ENCODE data around the gene WDSUB1.

The WDSUB1 gene

GRCh38 chr2:159225025-159226016 lies 61.2 kb downstream of the WDSUB1 start:
- no peak for DNase-seq

GRCh38 chr2:159224061-159224813 lies 62.3 kb downstream of the WDSUB1 start:
- no peak for DNase-seq

DNA sequence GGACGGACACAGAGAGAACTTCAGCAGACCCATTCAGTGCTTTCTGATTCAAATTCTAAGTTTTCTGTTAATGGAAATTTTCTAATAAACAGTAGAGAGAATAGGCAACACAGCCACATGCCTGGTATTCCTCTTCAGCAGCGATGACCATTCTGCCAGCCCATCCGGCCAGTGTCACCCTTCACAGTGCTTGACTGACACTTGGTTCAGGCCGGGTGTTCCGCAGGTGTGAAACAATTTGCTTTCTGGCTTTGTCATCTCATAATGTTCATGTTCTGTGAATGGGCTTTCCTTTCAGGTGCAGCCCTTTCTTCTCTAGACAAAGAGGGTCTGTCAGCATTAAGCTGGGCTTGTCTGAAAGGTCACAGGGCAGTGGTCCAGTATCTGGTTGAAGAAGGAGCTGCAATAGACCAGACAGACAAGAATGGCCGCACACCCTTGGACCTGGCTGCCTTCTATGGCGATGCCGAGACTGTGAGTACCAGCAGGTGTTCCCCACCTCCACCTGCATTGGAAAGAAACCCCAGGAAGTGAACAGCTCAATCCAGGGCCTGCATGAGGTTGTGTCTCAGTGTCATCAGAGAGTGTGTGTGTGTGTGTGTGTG lies 67.0 kb downstream of the WDSUB1 start:
- DNase-seq, result no peak

- no peak for DNase-seq
Measured at GRCh38 chr2:159218389-159218788, 68.1 kb downstream of the WDSUB1 start.

GRCh38 chr2:159217676-159218075 lies 68.8 kb downstream of the WDSUB1 start:
- DNase-seq, result peak in 1 of 56 donors; percentile 12

GRCh38 chr2:159215116-159215515 lies 71.4 kb downstream of the WDSUB1 start:
- DNase-seq, result no peak

- no peak for DNase-seq
Measured at GRCh38 chr2:159214325-159214865, 72.1 kb downstream of the WDSUB1 start.

DNA sequence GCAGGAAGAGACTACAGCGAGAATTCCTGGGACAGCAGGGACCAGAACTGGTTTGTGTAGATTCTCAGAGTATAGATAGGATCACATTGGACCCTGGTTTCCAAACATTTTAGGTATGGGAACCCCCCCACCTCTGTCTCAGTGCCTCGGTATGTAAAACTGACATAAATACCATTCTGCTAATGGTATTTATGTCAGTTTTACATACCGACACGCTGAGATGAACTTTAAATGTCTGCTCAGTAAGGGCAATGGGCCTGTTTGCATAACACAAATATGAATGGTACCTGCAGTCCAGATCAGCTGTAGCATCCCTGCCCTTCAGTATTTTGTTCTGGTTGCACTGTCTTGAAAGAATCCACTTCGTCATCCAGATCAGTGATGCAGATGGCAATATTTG lies 73.2 kb downstream of the WDSUB1 start:
- DNase-seq, result no peak

DNA sequence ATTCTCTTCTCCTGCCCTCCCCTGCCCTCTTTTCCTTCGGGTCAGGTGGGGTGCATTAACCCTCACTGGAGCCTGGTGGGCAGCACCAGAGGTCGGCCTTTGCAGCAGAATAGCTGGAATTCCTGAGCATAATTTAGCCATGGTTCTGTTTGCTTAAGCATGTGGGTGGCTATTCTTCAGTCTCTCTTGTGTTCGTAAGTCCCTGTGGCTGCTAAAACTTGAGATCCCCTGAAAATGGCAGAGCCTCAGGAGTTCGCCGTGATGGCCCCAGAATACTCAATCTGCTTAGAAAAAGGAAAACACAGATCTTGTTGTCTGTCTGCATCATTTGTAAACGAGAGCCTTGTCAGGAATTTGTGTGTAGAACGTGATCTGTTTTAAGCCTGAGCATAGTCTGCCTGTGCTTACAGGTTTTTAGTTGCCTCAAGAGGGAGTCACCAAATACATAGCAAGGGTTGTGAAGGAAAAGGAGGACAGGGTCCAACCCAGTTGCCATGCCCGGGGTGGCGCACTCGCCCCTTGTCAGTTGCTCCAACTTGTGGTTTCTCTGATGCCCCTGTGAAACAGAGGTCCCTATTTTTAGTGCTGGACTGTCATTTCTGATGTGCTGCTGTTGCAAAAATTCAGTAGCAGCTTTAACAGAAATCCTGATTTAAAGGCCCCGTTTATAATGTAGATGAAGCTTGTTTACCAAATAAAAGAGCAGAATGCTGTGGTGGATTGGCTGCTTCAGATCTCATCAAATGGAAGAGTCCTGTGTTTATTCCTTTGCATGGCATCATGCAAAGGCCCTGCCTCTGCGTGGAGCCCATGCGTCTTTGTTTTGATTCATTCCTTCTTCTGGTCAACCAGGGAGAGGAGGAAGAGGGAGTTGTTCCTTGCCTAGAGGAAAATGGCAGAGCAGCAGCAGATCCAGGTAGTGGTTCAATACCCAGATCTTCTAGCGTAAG lies 74.8 kb downstream of the WDSUB1 start:
- DNase-seq, result peak in 6 of 56 donors; percentile 9 to 35 (median 23)

DNA sequence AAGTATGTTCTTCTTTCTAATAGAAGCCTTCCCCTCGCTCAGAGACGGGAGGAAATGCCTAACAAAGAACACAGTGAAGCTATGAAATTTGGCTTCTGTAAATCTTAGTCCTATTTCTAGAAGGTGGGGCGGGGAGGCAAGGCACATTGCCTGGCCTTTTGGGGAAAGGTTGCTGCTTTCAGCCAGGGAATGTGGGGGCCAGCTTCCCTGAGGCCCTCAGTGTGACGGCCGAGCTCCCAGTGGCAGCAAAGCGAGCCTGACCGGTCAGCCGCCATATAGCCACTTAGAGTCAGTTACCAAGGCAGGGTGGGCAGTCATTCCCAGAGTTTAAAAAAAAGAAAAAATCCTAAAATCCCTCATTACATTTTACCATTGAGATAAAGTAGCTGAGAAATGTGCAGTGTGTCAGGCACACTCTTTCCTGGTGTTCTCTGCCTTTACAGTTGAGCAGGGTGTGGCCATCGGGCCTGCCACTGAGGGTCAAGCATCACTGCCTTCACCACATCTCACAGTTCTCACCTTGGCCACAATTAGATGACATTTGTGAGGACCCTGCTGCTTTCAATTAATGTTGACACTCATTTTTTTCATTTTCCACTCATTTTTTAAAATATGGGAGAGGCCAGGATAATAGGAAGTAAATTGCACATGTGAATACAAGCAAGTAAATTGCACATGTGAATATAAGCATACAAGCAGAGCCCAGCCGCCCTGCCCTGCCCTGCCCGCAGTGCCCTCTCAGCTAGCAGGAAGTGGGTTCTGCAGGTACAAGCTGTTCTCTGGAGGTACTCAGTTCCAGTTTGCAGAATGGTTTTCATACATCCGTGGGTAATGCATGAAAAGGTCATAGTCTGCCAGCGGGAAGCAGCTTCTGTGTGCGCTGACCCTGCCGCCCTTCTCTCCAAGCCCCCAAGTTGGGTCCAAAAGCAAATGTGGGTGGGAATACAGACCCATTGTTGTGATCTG lies 76.9 kb downstream of the WDSUB1 start:
- no peak for DNase-seq

- no peak for DNase-seq
Measured at GRCh38 chr2:159208438-159208837, 78.1 kb downstream of the WDSUB1 start.

DNA sequence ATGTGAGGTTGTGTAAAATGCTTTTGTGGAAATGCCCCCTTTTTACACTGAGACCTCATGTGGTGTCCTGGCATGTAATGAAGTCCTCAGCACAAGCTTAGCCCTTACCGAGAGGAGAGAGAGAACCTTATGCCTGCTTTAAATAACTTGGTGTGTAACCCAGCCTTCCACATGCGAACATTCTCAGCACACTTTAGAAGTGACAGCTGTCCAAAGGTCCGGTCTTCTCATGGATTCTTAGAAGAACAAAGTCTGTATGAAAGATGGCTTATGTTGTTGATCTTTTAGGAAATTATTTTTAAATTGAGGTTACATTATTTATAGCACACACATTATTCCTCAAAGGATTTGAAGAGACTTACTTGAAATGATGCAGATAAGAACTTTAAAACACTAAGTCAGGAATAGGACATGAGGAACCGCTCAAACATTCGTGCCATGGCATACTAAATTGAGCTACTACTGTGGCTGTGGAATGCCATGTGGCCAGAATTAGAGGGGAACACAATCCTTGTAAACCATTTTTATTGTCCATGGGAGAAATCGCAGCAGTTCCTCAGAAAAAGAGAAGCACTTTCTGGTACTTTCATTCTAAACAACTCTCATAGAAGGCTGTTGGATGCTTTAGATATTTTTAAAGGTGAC lies 79.6 kb downstream of the WDSUB1 start:
- no peak for DNase-seq

GRCh38 chr2:159204381-159205144 lies 81.9 kb downstream of the WDSUB1 start:
- DNase-seq, result peak in 2 of 56 donors; percentile 6 to 10

GRCh38 chr2:159202568-159203071 lies 83.9 kb downstream of the WDSUB1 start:
- DNase-seq, result peak in 19 of 56 donors; percentile 11 to 69 (median 33)

GRCh38 chr2:159201360-159202063 lies 85.0 kb downstream of the WDSUB1 start:
- no peak for DNase-seq

GRCh38 chr2:159200498-159200897 lies 86.0 kb downstream of the WDSUB1 start:
- no peak for DNase-seq

All from amygdala (tissue), 56 donors.